ENCODE measurements around the gene GRB7. TPM values are rescaled to one million over a fixed set of nuclear protein-coding genes. Genes with fewer than 3 reads are reported as not detected.

The GRB7 gene
- total and polyA plus RNA-seq, 8 donors, result 12.4 to 34.2 (median 28.2) TPM

DNA sequence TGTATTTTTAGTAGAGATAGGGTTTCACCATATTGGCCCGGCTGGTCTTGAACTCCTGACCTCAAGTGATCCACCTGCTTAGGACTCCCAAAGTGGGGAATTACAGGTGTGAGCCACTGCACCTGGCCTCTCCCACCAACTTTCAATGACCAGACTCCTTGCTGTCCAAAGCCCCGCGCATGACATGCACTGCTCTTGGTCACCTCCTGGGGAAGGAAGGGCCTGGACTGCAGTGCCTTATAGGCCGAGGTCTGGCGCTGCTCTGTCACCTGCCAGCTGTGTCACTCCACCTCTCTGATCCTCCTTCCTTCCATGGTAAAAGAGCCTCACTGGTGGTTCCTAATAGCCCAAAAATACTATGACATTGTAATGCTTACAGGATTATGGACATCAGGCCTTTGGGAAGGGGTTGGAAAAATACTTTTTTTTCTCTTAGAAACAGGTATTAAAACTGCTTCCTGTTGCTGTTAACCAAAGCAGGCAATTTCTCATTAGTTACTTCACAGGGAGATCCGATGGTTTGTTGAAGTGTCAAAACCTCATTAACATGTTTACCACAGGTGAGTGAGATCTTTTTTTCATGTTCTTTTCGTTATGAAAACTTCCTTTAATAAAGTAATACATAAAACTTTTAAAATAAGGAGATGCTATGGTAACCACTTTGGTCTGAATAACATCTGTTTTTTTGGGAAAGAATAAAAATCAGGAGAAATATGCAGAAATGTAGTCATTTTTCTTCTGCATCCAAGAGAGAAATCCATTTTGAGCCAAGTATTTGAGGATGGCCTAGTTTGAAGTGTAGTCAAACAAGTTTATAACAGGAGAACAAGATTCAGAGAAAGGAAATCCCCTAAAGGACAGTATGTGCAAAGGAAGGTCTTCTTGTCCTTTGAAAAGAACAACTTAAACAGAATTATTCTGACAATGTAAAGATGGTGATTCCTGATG lies 35.5 kb downstream of the GRB7 start:
- Histone ChIP-seq H3K27me3 (peaks cover 0 to 14% of the 10 kb centered on the region in 2 donors), H3K4me1 (peaks cover 0 to 8% of the 10 kb centered on the region in 2 donors), H3K4me3 (no peak overlapping the region), H3K9me3 (no peaks in the 10 kb centered on the region), H3K36me3 (no peaks in the 10 kb centered on the region), H3K27ac (peak overlapping the region in 1 of 2 donors; percentile 19)
- no peak for ATAC-seq
- DNase-seq, result no peak
- TF ChIP-seq CTCF (IDR thresholded peaks at IDR 0.05), result no peak
- intact Hi-C loops (cut with DNase I), result no loop called here

GRCh38 chr17:39774047-39774446 lies 36.3 kb downstream of the GRB7 start:
- Histone ChIP-seq H3K36me3 (no peaks in the 10 kb centered on the region), H3K9me3 (no peaks in the 10 kb centered on the region), H3K4me1 (peaks cover 0 to 8% of the 10 kb centered on the region in 2 donors), H3K4me3 (no peak overlapping the region), H3K27me3 (peaks cover 0 to 22% of the 10 kb centered on the region in 2 donors), H3K27ac (no peak overlapping the region)
- no peak for DNase-seq
- ATAC-seq, result no peak
- intact Hi-C loops (cut with DNase I), result no loop called here
- no peak for TF ChIP-seq CTCF (IDR thresholded peaks at IDR 0.05)

GRCh38 chr17:39775031-39775430 lies 37.3 kb downstream of the GRB7 start:
- peaks cover 0 to 25% of the 10 kb centered on the region in 2 donors for H3K27me3 ChIP-seq
- DNase-seq (no peak), ATAC-seq (no peak)
- intact Hi-C loops (cut with DNase I), result no loop called here
- peaks cover 0 to 8% of the 10 kb centered on the region in 2 donors for H3K4me1 ChIP-seq
- H3K36me3 ChIP-seq, result no peaks in the 10 kb centered on the region
- no peak for TF ChIP-seq CTCF (IDR thresholded peaks at IDR 0.05)
- H3K27ac ChIP-seq, result no peak overlapping the region
- no peak overlapping the region for H3K4me3 ChIP-seq
- no peaks in the 10 kb centered on the region for H3K9me3 ChIP-seq

DNA sequence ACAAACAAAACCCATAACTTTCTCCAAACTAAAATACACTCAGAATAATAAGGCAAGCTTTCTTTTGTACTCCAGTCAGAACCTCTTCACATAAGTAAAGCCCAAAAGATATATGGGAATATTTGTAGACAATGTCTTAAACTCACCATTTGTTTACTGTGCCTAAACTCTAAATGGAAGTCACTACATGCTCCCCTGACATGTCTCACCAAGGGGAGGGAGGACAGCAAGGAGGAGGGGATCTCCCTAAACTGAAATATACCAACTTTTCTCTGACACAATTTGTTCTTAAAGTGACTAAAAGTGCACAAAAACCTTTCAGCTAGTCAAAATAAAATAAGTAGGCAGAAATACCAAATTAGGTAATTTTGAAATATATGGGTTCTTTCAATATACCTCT lies 38.5 kb downstream of the GRB7 start:
- Histone ChIP-seq H3K9me3 (no peaks in the 10 kb centered on the region), H3K27me3 (peaks cover 0 to 37% of the 10 kb centered on the region in 2 donors), H3K27ac (peak overlapping the region; percentile 5 to 23), H3K4me1 (peaks cover 2 to 18% of the 10 kb centered on the region in 2 donors), H3K4me3 (peak overlapping the region in 1 of 2 donors; percentile 16), H3K36me3 (no peaks in the 10 kb centered on the region)
- DNase-seq (no peak), ATAC-seq (no peak)
- intact Hi-C loops (cut with DNase I), result no loop called here
- TF ChIP-seq CTCF (IDR thresholded peaks at IDR 0.05), result no peak

DNA sequence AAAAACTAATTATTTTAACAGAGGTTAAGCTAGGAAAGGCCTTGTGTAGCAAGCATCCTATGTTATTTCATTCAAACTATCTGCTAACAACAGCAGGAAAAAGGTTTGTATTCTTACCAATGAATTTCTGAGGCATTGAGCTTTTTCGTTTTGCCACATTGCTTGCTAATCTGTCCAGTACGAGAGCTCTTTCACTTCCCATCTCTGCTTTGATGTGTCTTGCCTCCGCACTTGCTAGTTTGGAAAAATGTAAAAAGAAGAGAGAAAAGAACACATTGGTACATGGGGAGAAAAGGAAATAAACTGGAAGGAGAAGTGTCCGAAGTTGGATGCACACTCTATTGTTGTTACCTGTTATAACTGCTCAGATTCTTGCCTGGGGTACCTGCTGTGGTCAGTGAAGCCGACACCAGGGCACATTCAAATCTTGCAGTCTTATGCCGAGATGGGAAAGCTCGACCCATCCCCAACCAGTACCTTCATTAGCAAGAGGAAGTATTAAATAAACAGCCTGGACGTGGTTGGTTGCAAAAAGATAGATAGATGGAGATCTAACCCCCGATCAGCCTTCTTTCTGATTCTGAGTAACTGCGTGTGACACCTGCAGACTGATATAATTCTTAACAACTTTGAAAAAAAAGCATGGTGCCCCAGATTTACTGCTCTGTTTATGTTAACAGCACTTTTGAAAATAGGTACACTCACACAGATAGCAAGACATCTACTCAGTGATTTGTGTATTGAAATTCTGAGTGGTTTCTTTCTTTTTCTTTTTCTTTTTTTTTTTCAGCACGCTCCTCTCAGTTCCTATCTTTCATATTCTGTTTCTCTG lies 40.0 kb downstream of the GRB7 start:
- no peak for TF ChIP-seq CTCF (IDR thresholded peaks at IDR 0.05)
- Histone ChIP-seq H3K27ac (no peak overlapping the region), H3K36me3 (no peaks in the 10 kb centered on the region), H3K9me3 (no peaks in the 10 kb centered on the region), H3K27me3 (peaks cover 0 to 44% of the 10 kb centered on the region in 2 donors), H3K4me3 (peak overlapping the region in 1 of 2 donors; percentile 16), H3K4me1 (peaks cover 8 to 26% of the 10 kb centered on the region in 2 donors)
- intact Hi-C loops (cut with DNase I), result no loop called here
- ATAC-seq (no peak), DNase-seq (no peak)
